Right kidney (tissue), 9 donors: ENCODE results near the gene GGN.
"Not testable (repeated sequence)": the region's sequence is repeated elsewhere in the genome, so short reads cannot be mapped to it uniquely, and the experiment has no call there.

ENCODE experiments used
- DNase-seq: peaks from one replicate; pipeline ENCODE4 v3.0.0-alpha.2; 2016
- long read RNA-seq, 8 donors: transcript quantifications; one replicate each; lab custom pipeline, GENCODE V29; 2026

Gene GGN, protein sequence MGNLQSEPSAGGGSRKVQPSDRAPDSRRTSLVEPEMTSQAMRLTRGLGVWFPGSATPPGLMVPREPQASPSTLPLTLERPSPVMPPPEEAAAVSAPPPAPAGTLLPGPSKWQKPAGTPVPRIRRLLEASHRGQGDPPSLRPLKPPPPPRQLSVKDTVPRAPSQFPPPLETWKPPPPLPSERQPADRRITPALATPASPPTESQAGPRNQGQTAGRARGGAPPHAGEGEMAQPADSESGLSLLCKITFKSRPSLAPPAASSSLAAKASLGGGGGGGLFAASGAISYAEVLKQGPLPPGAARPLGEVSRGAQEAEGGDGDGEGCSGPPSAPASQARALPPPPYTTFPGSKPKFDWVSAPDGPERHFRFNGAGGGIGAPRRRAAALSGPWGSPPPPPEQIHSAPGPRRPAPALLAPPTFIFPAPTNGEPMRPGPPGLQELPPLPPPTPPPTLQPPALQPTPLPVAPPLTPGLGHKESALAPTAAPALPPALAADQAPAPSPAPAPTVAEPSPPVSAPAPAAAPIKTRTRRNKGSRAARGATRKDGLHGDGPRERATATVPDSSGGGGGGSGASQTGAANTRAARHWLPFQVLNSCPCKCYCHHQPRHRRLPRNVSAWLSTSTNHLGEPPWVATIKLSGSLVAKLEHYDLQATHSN
- long read RNA-seq, donor 1: 0 reads
- long read RNA-seq, donor 2: 0 reads
- long read RNA-seq, donor 3: 0 reads
- long read RNA-seq, donor 4: 0 reads
- long read RNA-seq, donor 5: 0 reads
- long read RNA-seq, donor 6: 0 reads
- long read RNA-seq, donor 7: 0 reads
- long read RNA-seq, donor 8: 0 reads

DNA sequence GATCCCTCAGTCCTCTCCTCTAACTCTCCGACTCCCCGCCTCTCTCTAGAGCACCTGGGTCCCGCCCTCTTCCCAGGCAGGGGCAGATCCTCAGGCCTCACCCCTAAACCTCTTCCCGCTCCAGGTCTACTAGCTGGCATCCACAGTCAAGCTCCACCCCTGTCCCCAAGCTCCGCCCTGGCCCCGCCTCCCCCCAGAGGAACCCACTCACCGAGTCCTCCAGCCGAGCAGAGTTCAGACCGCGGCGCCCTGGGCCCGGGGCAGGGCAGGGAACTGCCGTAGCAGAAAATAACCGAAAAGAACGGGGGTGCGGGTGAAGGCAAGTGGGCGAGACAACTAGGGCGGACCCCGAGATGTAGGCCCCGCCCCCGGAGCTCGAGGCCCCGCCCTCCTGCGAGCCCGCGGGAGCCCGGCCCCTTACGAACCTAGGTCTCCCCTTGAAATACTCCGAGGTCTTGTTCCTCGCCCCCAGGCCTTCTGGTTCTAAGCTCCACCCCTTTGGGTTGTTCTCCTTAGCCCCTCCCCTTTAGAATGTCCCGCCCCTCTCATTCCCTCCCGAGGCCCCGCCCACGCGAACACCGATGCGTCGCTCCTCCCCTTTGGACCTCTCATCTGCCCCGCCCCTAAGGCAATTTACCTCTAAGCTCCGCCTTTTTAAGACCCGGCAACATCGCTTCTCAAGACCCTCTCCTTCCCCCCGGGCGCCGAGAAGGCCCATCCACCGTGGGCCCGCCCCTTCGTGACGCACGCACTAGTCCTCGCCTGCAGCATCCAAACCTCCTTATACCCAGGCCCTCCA lies at the start of gene GGN:
GGN (minus strand) TSS at position 485 of the 799 bp plus-strand sequence. CDS start 773 bp downstream, outside the sequence.
- peak; percentile 76 for DNase-seq

DNA sequence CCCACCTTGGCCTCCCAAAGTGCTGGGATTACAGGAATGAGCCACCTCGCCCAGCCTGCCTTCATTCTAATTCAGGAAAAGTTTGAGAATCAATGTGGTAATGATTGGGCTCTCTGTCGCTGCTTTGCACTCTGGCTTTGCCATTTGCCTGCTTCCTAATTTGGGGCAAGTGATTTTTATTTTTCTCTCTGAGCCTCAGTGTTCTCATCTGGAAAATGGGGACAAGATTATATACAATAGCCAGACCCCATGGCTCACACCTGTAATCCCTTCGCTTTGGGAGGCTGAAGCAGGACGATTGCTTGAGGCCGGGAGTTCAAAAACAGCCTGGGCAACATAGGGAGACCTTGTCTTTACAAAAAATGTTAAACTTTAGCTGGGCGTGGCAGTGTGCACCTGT lies 49.5 kb upstream of the GGN start:
- DNase-seq: no peak

DNA sequence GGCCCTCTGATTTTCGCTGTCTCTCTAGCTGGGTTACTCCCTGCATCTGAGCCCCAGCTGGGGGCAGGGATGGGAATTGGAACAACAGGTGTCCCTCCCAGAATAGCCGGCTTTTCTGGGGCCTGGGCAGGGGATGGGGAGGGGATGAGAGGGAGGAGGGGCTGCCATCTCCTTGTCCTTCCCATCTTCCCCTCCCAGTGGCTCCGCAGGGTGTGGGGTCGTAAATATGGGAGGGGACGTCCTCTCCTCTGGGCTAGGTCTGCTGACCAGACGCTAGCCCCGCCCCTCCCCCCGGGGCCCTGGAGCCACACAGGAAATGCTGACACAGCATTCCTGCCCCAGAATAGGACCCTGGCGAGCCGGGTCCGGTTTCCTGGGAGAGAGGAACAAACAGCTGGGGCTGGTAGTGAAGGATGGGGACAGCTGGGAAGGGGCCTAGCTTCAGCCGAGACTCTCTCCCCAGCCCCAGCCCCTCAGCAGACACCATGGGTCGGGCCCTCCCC lies 46.8 kb upstream of the GGN start:
- DNase-seq: peak; percentile 49

DNA sequence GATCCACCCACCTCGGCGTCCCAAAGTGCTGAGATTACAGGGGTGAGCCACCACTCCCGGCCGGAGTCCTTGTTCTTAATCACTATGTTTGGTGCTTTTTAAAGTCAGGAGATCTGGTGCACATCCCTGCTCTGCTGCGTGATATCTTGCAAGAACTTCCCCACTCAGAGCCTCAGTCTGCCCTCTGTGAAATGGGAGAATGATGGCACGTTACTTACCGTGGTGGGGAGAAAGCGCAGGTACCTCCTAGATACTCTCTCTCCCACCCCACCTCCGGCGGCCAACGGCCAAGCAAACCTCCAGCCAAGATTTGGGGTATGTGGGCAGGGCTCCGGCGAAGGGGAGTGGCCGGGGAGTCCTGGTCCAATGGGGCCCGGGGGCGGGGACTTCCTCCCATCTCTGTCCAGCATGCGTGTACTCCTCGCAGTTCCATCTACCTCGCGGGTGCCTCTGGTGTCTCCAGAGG lies 45.5 kb upstream of the GGN start, which contains the start of gene RYR1:
RYR1 (plus strand) TSS at position 424 of the 466 bp plus-strand sequence. CDS start 139 bp downstream, outside the sequence.
- DNase-seq: no peak

DNA sequence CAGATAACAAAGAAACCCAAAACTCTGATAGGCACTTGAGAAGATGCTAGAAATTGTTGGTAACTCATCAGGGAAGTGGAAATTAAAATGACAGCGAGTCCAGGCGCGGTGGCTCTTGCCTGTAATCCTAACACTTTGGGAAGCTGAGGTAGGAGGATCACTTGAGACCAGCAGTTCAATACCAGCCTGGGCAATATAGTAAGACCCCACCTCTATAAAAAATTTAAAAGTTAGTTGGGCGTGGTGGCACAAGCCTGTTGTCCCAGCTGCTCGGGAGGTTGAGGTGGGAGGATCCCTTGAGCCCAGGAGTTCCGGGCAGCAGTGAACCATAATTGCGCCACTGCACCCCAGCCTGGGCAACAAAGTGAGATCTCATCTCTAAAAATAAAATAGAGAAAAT lies 43.1 kb upstream of the GGN start:
- no peak for DNase-seq

DNA sequence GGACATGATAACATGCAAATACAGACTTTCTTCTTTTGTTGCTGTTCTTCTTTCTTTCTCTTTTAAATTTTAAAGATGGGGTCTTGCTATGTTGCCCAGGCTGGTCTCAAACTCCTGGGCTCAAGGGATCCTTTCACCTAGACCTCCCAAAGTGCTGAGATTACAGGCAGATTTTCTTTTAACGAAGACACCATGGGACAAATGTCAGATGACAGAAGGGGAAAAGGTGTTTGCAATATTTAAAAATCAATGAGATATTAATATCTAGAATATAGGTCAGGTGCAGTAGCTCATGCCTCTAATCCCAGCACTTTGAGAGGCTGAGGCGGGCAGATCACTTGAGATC lies 42.0 kb upstream of the GGN start:
- no peak for DNase-seq

DNA sequence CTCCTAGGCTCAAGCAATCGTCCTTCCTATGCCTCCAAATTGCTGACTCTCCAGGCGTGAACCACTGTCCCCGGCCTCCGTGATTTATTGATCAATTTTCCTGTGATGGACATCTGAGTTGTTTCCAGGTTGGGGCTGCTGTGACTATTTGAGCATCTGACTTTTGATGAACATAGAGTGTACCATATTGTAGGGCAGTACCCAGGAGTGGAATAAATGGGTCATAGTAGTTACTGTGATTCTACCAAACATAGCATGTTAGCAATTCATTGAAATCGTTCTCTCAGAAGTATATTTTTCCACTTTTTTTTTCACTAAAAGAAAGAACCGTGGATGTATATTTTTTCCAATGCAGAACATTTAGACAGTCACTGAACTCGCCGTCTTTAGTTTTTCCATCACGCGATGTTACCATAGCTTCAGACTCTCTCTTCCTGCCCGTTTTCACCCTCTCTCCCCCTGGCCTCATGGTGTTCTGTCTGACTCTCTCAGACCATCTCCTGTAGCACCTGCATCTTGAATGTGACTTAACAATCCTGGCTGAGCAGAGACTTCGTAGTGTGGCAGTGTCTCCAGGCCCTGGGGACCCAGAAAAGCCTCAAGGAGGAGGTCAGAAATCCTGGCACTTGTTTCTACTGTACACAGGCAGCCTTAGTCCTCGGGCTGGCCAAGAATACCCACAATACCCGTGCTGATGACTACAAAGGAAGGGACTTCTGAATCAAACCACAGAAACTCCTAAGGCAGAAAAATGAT lies 41.4 kb upstream of the GGN start:
- DNase-seq: no peak

DNA sequence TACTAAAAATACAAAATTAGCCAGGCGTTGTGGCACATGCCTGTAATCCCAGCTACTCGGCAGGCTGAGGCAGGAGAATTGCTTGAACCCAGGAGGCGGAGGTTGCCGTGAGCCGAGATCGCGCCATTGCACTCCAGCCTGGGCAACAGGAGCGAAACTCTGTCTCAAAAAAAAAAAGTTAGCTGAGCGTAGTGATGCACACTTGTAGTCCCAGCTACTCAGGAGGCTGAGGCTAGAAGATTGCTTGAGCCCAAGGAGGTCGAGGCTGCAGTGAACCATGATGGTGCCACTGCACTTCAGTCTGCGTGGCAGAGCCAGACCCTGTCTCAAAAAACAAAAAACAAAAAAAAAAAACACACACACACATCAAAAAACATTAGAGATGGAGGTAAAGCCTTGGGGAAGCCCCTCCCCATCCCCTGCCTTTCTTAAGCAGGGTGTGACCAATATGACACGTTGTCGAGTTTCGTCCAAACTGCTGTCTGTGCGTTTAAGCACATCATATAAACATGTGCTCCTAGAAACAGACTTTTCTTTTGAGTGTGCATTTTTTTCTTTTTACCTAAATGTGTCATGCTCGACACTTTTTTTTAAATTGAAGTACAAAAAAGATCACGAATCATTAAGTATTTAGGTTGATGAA lies 39.3 kb upstream of the GGN start:
- not testable (repeated sequence) for DNase-seq

DNA sequence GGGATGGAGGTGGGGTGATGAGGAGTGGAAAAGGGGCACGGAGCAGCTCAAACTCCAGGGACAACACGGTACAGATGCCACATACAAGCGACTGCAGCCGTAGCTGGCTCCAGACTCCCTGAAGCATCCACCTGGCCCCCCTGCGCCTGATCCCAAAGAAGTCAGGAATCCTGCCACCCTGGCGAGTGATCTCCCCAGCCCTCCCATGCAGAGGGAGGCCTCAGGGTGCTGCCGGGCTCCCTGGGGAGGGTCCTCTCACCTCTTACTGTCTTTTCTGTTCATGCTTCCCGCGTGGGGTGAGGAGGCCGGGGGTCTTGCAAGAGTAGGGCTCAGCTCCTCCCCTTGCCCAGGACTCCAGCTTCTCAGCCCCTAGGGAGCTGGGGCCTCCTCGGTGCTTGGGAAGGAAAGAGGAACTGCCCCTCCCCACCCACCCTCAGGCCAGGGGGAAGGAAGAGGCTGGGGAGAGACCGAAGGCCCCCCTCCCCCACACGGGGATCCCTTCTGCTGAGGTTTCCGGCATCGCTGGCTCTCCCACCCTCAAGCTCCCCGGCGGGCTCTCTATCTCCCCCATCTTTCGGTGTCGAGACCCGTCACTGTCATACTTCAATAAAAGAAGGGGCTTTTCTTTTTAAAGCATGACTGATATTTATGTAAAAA lies 38.1 kb upstream of the GGN start, which contains the start of gene RASGRP4:
RASGRP4 (minus strand) TSS at position 410 of the 657 bp plus-strand sequence; CDS start at position 282, 128 bp downstream.
- DNase-seq: no peak

DNA sequence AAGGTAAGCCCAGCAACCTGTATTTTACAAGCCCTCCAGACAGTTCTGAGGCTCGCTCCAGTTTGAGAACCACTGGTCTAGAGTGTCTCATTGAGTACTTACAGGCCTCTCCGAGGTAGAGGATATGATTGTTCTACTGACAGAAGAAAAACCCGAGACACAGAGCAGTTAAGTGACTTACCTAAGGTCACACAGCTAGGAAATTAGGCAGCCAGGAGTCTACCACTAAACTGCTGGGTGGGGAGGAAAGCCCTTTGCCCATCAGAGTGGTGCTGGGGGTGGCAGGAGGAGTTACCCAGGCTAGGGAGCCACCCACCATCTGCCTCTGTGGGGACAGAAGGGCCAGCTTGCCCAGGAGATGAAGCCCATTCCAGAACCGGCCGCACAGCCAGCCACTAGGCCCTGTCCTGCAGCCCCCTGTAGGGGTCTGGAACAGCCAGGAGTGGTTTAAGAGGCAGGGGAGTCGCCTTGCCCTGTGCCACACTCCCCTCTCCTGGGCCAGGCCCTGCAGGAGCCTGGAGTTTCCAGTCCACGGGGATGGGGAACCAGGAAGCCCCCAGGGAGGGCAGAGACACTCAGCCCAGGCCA lies 37.5 kb upstream of the GGN start:
- DNase-seq: no peak

DNA sequence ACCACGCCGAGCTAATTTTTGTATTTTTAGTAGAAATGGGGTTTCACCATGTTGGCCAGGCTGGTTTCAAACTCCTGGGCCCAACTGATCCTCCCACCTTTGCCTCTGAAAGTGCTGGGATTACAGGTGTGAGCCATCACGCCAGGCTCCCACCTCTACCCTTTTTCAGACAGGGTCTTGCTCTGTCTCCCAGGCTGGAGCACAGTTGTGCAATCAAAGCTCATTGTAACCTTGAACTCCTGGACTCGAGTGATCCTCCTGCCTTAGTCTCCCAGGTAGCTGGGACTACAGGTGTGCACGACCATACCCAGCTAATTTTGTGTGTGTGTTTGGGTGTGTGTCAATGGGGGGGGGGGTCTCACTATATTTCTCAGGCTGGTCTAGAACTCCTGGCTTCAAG lies 36.4 kb upstream of the GGN start:
- no peak for DNase-seq

DNA sequence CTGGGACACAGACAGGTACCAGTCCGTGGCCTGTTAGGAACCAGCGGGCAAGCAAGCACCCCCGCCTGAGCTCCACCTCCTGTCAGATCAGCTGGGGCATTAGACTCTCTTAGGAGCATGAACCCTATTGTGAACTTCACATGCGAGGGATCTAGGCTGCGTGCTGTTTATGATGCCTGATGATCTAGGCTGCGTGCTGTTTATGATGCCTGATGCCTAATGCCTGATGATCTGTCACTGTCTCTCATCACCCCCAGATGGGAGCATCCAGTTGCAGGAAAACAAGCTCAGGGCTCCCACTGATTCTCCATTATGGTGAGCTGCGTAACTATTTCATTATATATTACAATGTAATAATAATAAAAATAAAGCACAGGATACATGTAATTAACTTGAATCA lies 34.6 kb upstream of the GGN start:
- no peak for DNase-seq

DNA sequence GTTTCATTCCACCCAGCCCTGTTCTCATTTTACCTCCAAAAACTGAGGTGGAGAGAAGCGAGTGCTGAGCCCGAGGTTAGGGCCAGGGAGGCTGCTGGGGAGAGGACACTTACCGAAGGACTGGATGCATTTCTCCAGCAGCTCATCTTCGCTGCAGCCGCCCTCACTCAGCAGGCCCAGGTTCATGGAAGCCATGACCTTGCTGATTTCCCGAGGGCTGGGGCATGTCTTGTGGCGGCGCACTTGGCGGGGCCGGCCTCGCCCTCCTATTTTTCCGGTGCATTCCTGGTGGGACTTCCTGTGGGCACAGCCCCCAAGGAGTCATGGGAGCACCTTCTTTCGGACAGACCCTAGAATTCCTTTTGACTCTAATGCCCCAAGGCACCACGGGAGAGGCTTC lies 34.0 kb upstream of the GGN start:
- no peak for DNase-seq

DNA sequence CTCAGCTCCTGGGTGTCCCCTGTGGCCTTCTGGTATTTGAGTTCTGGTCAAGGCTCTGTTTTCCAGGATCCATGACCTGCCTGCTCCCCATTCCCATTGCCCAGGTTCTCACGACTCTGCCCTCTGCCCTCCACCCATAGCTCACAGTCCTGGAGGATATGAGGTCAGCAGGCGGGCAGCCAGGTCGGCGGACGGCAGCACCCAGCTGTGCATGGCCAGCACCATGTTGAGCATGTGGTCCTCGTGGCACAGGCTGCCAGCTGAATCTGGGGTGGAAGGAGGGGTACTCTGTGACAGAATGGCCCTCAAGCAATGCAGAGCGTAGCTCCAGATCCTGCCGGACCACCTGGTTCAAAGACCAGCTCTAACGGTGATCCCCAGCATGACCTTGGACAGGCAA lies 33.1 kb upstream of the GGN start:
- no peak for DNase-seq

DNA sequence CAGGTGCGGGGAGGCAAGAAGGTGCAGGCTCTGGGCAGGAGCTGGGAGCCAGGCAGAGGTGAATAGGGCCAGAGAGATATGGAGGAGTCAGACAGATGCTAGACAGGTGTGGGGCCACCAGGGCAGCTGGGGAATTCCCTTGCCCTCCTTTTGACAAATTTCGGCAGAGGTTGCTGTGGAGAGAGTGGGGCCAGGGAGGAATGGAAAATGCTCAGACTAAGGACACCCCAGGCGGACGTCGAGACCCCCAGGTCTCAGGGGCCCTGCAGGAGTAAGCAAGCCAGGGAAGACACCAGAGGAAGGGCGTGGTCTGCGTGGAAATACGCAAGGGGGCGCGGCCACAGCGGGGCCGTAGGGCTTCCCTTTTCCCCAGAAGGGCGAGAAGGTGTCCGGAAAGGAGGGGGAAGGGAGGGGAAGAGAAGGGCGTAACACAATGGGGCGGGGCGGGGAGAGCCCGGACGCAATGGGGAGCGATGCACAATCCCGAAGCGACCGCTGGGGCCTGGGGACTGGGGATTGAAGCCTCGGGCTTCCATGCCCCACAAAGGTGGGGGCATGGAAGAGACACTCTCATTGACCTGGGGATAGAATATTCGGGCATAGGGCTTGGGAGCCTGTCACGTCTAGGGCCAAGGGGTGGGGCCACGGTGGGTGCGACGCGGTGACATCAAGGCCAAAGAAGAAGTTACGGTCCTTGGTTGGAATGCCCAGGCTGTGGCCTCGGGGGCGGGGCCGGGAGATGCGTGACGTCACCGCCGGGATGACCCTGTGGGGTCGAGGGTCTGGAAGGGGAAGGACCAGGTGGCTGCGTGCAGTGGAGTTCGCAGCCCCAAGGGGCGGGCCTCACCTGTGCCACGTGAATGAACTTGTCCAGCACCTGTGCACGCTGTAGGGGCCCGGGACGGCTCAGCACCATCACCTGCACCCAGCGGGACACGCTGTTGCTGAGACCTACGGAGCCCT lies 30.0 kb upstream of the GGN start:
- DNase-seq: peak; percentile 28

DNA sequence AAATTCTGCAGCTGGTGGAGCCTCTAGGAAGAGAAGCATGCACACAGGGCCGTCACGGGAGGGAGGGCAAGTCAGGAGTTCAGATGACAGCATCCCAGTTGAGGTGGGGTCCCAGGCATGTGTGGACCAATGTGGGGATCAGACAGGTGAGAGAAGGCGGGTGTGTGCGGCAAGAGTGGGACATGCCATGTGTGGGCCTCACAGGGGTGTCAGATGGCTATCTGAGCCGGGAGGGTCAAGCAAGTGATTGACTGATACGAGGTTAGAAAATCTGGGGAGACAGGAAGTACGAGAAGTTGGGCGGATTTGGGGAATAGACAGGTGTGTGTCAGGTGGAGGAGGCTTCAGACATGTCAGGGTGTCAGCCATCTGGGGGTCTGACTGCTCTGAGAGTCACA lies 29.3 kb upstream of the GGN start:
- no peak for DNase-seq

DNA sequence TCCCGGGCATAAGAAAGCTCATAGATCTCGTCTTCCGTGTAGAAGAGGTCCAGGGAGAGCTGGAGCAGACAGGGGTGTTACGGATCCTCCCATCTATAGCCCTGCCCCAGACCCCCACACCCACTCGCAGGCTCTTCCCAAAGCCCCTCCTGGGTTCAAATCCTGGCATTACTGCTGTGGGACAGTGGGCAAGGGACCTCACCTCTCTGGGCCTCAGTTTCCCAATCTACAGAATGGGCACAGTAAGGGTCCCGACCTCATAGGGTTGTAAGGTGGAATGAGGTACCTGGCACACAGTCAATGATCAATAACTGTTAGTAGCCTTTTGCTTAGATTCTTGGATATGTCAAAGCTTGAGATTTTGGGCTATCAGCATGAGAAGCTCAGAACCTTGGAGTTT lies 25.6 kb upstream of the GGN start:
- DNase-seq: no peak

DNA sequence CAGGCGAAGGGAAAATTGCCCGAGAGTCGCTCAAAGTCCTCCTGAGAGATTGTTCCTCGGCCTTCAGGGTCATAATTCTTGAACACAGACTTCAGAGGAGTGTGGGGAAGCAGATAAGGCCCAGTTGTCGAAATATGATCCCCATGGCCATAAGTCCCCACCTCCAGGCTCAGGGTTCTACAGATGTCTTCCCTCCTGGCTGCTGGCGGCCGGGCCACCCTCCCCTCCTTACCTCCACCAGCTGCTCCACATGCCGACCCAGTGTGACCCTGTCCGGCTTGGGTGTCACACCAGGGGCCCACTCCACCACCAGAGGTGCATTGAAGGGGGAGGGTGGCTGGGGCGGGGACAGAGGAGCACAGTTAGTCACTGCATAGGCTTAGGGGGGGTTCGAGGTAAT lies 25.1 kb upstream of the GGN start:
- no peak for DNase-seq

DNA sequence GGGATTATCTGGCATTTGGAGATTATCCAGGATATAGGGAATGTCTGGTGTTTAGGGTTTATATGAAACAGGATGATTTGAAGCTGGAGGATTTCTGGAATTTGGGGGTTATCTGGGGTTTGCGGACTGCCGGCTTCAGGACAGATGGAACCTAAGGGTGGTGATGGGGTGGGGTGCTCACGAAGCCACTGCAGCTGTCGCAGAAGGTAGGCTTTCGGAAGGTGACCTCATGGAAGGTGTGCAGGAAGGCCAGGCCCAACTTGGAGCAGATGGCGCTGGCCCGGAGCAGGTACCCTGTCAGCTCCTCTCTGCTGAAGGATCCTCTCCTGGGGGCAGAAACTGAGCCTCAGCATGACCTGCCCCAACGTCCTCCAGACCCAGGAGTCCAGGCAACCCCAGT lies 24.7 kb upstream of the GGN start:
- DNase-seq: no peak
